Neural cell (in vitro differentiated cells): ENCODE results near the gene ADAT1. TPM values are rescaled to one million over a fixed set of nuclear protein-coding genes. Genes with fewer than 3 reads are reported as not detected.

Experiments used
- H2AFZ ChIP-seq: fragments of 200-600, 300-800 bp; sonication (generic), shearing (Covaris generic); 2 replicates; pipeline ENCODE4 v1.6.0; 2014; ENCODE audit warnings: low read depth, mild to moderate bottlenecking, antibody characterized with exemption, low read length, moderate library complexity
- H3F3A ChIP-seq: fragments of 200-600 bp; shearing (Covaris generic); 2 replicates; pipeline ENCODE4 v1.6.1; 2016; ENCODE audit warnings: mild to moderate bottlenecking, moderate library complexity, mixed read lengths, antibody characterized with exemption, low read length; ENCODE audit not compliant: insufficient read depth, poor library complexity, severe bottlenecking
- H3K27ac ChIP-seq: fragments of 200-600, 300-800 bp; sonication (generic), shearing (Covaris generic); 2 replicates; pipeline ENCODE4 v1.5.1; 2014; ENCODE audit warnings: mild to moderate bottlenecking, low read length, moderate library complexity
- H3K27me3 ChIP-seq: fragments of 300-800, 200-600 bp; sonication (generic), shearing (Covaris generic); 2 replicates; pipeline ENCODE4 v1.6.0; 2014; ENCODE audit warnings: mild to moderate bottlenecking, low read depth, low read length, moderate library complexity; ENCODE audit not compliant: insufficient read depth
- H3K36me3 ChIP-seq: fragments of 300-800, 200-600 bp; sonication (generic), shearing (Covaris generic); 2 replicates; pipeline ENCODE4 v1.5.1; 2014; ENCODE audit warnings: mild to moderate bottlenecking, antibody characterized with exemption, low read length, moderate library complexity; ENCODE audit not compliant: insufficient read depth
- H3K4me2 ChIP-seq: fragments of 300-800, 200-600 bp; sonication (generic), shearing (Covaris generic); 2 replicates; pipeline ENCODE4 v1.6.0; 2014; ENCODE audit warnings: mild to moderate bottlenecking, low read length
- H3K4me3 ChIP-seq: fragments of 300-800, 200-600 bp; sonication (generic), shearing (Covaris generic); 2 replicates; pipeline ENCODE4 v1.5.1; 2014; ENCODE audit warnings: mild to moderate bottlenecking, low read length, moderate library complexity
- H3K79me2 ChIP-seq: fragments of 200-600 bp; shearing (Covaris generic); replicated peaks from 2 replicates; pipeline ENCODE4 v1.6.0; 2014; ENCODE audit warnings: mild to moderate bottlenecking, low read length, moderate library complexity; ENCODE audit not compliant: insufficient read depth
- H3K9ac ChIP-seq: fragments of 300-800, 200-600 bp; sonication (generic), shearing (Covaris generic); 2 replicates; pipeline ENCODE4 v1.6.1; 2016; ENCODE audit warnings: mild to moderate bottlenecking, low read length, mixed read lengths
- H3K9me2 ChIP-seq: fragments of 200-600 bp; shearing (Covaris generic); 2 replicates; pipeline ENCODE4 v1.6.1; 2016; ENCODE audit warnings: mild to moderate bottlenecking, low read length, mixed read lengths; ENCODE audit not compliant: insufficient read depth
- H3K9me3 ChIP-seq: fragments of 200-600, 300-800 bp; sonication (generic), shearing (Covaris generic); 2 replicates; pipeline ENCODE4 v1.6.1; 2016; ENCODE audit warnings: mild to moderate bottlenecking, mixed run types, low read length, moderate library complexity, mixed read lengths
- H4K20me1 ChIP-seq: fragments of 200-600 bp; shearing (Covaris generic); 2 replicates; pipeline ENCODE4 v1.6.1; 2016; ENCODE audit warnings: mild to moderate bottlenecking, mixed run types; ENCODE audit not compliant: insufficient read depth
- CTCF ChIP-seq: fragments of 450-650 bp; IDR thresholded peaks from 2 replicates; pipeline ENCODE4 v1.5.1; 2014; ENCODE audit warnings: antibody characterized with exemption, mild to moderate bottlenecking, moderate library complexity; ENCODE audit not compliant: poor library complexity, severe bottlenecking
- EP300 ChIP-seq: fragments of 450-650 bp; conservative IDR thresholded peaks from 2 replicates; pipeline ENCODE4 v1.6.1; 2014; ENCODE audit warnings: antibody characterized with exemption, mild to moderate bottlenecking, moderate library complexity; ENCODE audit not compliant: poor library complexity, severe bottlenecking
- EZH2 ChIP-seq: fragments of 200-600, 300-800 bp; shearing (Covaris generic), sonication (generic); IDR thresholded peaks from 2 replicates; pipeline ENCODE4 v1.6.1; 2014; ENCODE audit warnings: antibody characterized with exemption, low read length, borderline replicate concordance, mild to moderate bottlenecking; ENCODE audit not compliant: insufficient read depth, poor library complexity, severe bottlenecking
- MXI1 ChIP-seq: fragments of 450-650 bp; conservative IDR thresholded peaks from 2 replicates; pipeline ENCODE4 v1.6.1; 2014; ENCODE audit warnings: antibody characterized with exemption, mild to moderate bottlenecking; ENCODE audit not compliant: poor library complexity, severe bottlenecking
- POLR2AphosphoS5 ChIP-seq: IDR thresholded peaks from 2 replicates; pipeline ENCODE4 v1.6.1; 2012
- RAD21 ChIP-seq: fragments of 450-650 bp; conservative IDR thresholded peaks from 2 replicates; pipeline ENCODE4 v1.6.1; 2014; ENCODE audit warnings: antibody characterized with exemption, mild to moderate bottlenecking, moderate library complexity
- REST ChIP-seq: IDR thresholded peaks from 2 replicates; pipeline ENCODE4 v1.6.1; 2012; ENCODE audit warnings: borderline replicate concordance
- SMC3 ChIP-seq: fragments of 450-650 bp; conservative IDR thresholded peaks from 2 replicates; pipeline ENCODE4 v1.6.1; 2014; ENCODE audit warnings: antibody characterized with exemption, mild to moderate bottlenecking, moderate library complexity; ENCODE audit not compliant: poor library complexity
- TAF1 ChIP-seq: IDR thresholded peaks from 2 replicates; pipeline ENCODE4 v1.6.1; 2012; ENCODE audit warnings: low read depth
- polyA plus RNA-seq: library from polyadenylated mRNA; depleted of rRNA; stranded (reverse); fragments of >200 nt; gene quantifications from 2 replicates; pipeline ENCODE4 v1.2.3, GENCODE V29; 2014

The ADAT1 gene
- polyA plus RNA-seq, 1 donor from 2014 or later = 62.8 TPM

- H4K20me1 ChIP-seq = no peaks in the 10 kb centered on the region
- no peak overlapping the region for H3K4me3 ChIP-seq
- H3K9me2 ChIP-seq = no peaks in the 10 kb centered on the region
- H3K27ac ChIP-seq = no peak overlapping the region
- no peaks in the 10 kb centered on the region for H3K27me3 ChIP-seq
- TF ChIP-seq SMC3 = no peak
- TF ChIP-seq RAD21 = no peak
- no peak for TF ChIP-seq EP300
- TF ChIP-seq TAF1 = no peak
- no peak for TF ChIP-seq CTCF
- no peak for TF ChIP-seq REST
- TF ChIP-seq POLR2AphosphoS5 = no peak
- no peak for TF ChIP-seq EZH2
- no peak for TF ChIP-seq MXI1
- no peaks in the 10 kb centered on the region for H3K79me2 ChIP-seq
- no peak overlapping the region for H2AFZ ChIP-seq
- no peaks in the 10 kb centered on the region for H3F3A ChIP-seq
- peaks cover 8% of the 10 kb centered on the region for H3K36me3 ChIP-seq
- no peak overlapping the region for H3K9ac ChIP-seq
- H3K4me2 ChIP-seq = no peak overlapping the region
- no peaks in the 10 kb centered on the region for H3K9me3 ChIP-seq
Measured at GRCh38 chr16:75578725-75579124, 44.4 kb downstream of the ADAT1 start.

GRCh38 chr16:75578212-75578611 lies 44.9 kb downstream of the ADAT1 start:
- Histone ChIP-seq H3K9me2 (no peaks in the 10 kb centered on the region), H2AFZ (no peak overlapping the region), H3K27me3 (no peaks in the 10 kb centered on the region), H4K20me1 (no peaks in the 10 kb centered on the region), H3K27ac (no peak overlapping the region), H3K79me2 (no peaks in the 10 kb centered on the region), H3K4me3 (no peak overlapping the region), H3K4me2 (no peak overlapping the region), H3K9ac (no peak overlapping the region), H3F3A (no peaks in the 10 kb centered on the region), H3K36me3 (peaks cover 8% of the 10 kb centered on the region), H3K9me3 (no peaks in the 10 kb centered on the region)
- TF ChIP-seq SMC3 (no peak), MXI1 (no peak), EZH2 (no peak), TAF1 (no peak), RAD21 (no peak), REST (no peak), CTCF (no peak), EP300 (no peak), POLR2AphosphoS5 (no peak)
